NCI-H1105 treated with DMSO at 0.1 percent for 48 hours (cell line): ENCODE data around the gene ABLIM1.

ENCODE experiments used
- DNase-seq: peaks from one replicate; lab custom pipeline; 2025; lab: John Stamatoyannopoulos, UW

ABLIM1 gene

DNA sequence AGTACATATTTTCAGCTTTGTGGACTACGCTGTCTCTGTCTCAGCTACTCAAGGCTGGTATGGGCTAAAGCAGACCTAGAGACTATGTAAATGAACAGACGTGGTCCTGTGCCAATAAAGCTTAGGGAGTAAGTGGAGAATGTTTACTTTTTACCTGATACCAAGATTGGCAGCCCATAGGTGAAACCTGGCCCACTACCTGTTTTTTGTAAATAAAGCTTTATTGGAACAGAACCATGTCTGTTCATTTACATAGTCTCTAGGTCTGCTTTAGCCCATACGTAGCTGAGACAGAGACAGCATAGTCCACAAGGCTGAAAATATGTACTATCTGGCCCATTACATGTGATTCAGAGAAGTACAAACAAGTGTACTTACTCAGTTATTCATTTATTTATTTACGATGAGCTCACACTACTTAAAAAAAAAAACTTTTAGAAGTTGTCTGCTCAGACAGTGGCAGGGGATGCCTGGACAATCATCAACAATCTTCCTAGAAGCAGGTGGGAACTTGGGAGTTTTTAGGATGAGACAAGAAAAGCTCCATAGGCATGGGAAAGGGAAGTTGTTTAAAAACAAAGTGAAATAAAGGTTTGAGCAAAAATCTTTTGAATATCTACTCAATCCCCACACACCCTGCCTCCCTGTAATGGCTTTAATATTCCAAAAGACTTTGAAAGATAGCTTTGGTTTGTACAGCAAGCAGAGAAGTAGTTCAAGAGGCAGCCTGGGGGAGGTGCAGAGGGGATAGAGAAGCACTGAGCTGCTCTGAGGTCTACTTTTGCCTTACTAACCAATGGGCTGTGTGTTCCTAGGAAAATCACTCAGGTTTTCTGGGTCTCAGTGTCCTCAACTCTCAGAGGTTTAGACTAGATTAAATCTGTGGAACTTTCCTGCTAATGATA, 139.4 kb downstream of the ABLIM1 start:
- no peak for DNase-seq

- DNase-seq = no peak
Observed at GRCh38 chr10:114517368-114518250, 140.5 kb downstream of the ABLIM1 start.

DNA sequence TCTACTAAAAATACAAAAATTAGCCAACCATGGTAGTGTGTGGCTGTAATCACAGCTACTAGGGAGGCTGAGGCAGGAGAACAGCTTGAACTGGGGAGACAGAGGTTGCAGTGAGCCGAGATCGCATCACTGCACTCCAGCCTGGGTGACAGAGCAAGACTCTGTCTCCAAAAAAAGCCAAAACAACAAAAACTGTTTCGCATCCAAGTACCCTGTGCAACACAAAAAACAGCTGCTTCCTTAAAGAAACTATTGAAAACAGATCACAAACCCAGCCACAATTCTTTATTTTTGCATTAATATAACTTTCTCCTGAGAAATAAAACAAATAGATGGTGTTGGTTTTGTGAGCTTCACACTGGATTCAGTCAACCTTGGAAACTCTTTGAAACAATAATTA, 141.7 kb downstream of the ABLIM1 start:
- DNase-seq = no peak

GRCh38 chr10:114515298-114515914, 142.7 kb downstream of the ABLIM1 start:
- no peak for DNase-seq

- no peak for DNase-seq
Observed at GRCh38 chr10:114513381-114513792, 144.7 kb downstream of the ABLIM1 start.

GRCh38 chr10:114511881-114512280, 146.2 kb downstream of the ABLIM1 start:
- no peak for DNase-seq

GRCh38 chr10:114508376-114508775, 149.7 kb downstream of the ABLIM1 start:
- no peak for DNase-seq

DNA sequence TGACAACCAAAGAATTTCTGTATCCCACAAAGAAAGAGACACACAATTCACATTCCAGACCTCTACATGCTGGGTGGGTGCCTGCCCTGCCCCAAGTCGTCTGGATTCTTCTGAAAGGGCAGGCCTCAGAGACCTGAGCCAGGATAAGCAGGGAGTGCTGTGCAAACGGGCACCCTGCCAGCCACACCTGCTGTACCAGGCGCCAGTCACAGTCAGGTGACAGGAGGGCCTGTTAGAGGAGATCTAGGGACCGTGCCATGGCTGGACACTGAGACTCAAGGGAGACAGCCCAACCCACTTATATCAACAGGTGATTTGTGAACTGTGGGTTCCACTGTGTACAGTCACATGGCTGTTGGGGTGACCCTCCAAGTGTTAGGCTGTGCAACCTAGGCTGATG, 150.6 kb downstream of the ABLIM1 start:
- peak; percentile 28 for DNase-seq

GRCh38 chr10:114506871-114507385, 151.1 kb downstream of the ABLIM1 start:
- no peak for DNase-seq

DNA sequence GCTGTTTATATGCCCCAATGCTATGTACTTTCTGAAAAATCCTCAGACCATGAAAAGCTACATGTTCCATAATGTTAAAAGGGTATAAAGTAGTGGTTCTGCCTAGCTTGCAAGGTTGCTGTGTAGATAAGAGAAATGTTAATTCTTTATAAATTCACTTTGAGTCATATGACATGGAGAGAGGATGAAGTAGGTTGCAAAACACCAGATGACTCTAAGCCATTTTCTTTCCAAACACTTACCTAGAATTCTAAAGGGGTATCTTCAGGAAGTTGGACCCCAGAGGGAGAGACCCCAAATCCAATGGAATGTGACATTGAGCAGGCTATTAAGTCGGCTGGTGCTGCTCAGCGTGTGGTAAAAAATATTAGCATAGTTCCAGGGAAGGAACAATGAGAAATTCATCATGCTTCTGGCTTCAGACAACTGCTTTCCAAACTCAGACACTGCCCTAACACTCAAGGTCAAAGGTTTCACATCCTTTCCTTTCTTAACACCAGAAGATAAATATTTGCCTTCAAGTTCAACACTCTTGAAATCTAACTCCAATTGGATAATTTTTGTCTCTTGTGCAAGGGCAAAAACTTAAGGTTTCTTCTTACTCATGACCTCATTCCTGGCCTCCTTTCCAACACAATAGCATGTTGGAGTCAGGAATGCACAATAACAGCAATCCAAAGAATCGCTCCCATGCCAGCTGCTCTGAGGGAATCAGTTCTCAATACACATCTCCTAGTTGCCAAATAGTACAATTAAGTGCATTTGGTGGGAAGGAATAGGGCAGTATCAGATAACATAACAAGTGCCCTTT, 153.1 kb downstream of the ABLIM1 start:
- DNase-seq = no peak

- DNase-seq = no peak
Observed at GRCh38 chr10:114502074-114502473, 156.0 kb downstream of the ABLIM1 start.

- no peak for DNase-seq
Observed at GRCh38 chr10:114501650-114502049, 156.4 kb downstream of the ABLIM1 start.

GRCh38 chr10:114500643-114501042, 157.4 kb downstream of the ABLIM1 start:
- no peak for DNase-seq

DNA sequence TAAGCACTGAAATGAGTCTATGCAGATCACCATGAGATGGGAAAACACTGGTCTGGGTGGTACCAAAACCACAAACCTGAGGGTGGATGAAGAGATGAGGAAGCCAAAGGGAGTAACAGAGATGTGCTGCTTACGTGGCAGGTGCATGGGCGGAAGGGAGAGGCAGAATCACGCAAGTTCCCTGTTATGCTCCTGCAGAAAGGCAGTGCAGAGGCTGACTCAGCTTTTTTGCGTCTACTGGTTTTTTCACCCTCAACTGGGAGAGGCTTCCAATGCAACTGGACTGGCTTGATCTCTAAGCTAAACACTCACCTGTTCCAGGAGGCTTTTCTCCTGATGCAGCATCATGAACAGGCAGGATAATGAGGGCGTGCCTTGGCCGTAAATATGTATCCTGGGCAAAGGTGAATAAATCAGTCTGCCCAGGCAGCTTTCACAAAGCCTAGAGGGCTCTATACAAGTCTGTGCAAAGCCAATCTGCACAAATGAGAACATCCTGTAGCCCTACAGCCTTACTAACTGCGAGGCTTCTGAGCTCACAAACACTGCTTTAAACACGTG, 158.4 kb downstream of the ABLIM1 start:
- no peak for DNase-seq

DNA sequence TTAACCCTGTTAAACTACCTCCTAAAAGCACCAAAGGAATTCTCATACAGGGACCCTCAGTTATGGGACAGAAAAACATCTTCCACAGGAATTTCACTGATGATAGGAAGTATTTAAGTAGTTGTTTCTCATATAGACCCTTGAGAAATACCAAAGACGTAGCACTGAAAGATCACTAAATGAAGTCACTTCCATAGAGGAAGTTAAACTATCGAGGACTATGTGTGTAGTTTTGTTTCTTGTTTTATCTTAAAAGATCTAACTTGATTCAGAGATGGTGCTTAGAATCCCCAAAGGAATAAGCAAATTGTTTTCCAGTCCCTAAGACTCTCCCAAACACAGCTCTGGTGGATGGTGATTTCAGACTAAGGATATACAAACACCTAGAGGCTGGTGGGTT, 159.0 kb downstream of the ABLIM1 start:
- DNase-seq = no peak

DNA sequence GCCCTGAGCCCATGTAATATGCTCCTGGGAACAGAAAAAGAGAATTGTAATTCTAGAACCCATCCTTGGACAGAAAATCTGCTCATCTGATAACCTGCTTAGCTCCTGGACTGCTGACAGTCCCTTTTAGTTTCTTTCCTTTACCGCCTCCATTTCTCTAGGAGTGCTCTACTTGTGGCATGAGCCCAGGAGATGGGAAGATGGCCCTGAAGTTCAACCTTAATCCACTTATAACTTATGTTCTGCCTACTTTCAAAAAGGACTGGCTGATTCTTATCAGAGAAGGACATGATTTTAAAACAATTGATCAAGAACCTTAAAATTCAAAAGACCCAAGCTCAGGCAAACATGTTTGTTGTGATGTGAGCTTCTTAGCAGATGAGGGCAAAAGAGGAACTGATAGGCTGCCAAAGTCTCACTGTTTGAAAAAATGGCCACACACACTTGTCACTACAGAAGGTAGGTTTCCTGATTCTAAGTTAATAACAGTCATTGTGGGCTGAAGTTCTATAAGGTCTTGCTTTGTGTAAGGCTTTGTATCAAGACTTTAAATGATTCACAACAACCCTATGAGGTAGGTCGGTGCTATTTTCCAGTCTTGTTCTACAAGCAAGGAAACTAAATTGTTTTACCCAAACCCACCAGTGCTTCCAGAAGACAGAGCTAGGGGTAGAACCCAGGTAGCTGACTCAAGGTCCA, 159.5 kb downstream of the ABLIM1 start:
- DNase-seq = no peak

DNA sequence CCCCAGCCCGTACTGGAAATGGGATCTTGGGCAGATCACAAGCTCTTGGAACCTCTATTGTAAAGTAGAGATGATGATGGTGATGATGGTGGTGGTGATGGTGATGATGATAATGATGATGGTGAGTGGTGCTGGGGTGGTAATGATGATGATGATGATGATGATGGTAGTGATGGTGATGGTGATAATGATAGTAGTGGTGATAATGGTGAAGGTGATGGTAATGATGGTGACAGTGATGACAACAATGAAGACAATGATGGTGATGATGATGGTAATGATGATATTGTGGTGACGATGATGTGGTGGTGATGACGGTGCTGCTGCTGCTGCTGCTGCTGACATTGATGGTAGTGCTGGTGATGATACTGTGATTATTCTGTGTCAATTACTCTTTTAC, 162.8 kb downstream of the ABLIM1 start:
- no peak for DNase-seq

DNA sequence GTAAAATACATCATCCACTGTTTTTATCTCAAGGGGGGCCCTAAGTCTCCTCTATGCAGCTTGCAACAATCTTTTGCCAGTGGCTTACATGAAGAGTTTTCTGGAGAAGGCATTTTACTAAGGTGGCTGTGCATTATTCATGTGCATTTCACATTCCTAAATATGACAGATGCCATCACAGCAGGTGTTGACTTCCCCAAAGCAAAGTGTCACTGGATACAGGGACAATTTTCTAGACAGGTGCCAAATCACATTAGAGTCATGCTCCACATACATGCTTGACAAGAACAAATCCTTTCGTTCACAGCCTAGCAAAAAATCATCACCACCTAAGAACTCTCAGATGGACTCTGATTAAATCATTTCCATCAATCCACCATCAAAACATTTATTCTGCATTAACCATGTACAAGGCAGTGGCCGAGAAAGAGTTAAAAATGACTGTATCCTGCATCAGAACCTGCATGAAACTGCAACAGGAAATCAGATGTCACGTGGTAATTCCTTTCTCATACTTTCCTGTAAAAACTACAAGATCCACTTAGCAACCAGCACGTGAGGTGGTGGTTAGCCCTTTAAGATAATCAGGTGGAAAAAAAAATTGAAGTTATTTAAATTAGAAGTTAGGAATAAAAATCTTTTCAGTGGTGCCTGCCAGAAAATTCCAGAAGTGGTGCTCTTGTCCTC, 165.6 kb downstream of the ABLIM1 start:
- DNase-seq = no peak

DNA sequence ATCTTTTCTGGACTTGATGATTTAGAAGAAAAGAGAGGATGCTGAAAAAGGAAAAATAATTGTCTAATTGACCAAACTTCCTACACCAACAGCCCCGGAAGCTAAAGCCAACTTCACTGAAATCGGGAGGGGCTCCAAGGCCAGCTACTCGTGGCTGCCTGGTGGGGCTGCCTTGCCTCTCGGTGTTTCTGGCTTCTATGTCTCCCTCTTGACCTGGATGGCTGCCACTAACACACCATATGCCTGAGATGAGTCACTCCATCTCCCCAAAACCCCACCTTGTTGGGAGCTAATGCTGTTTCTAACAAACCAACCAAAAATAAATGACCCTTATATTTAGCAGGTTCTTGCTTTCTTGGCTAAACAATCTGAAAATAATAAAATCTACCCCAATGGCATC, 166.1 kb downstream of the ABLIM1 start:
- no peak for DNase-seq

GRCh38 chr10:114491419-114491818, 166.7 kb downstream of the ABLIM1 start:
- no peak for DNase-seq
